Natural killer cell (primary cell): ENCODE data around the gene MORC2. TPM values are rescaled to one million over a fixed set of nuclear protein-coding genes. Genes with fewer than 3 reads are reported as not detected.

Experiments
- ATAC-seq, 3 donors: fragments of 150-1000 bp in 2 of 3; fragments of 200-7000 bp in 1 of 3; cut with Tn5 transposase; 1 replicate in 1 of 3; 2 replicates in 2 of 3; pipeline ENCODE4 v1.10.0; 2021; ENCODE audit warnings: mild to moderate bottlenecking in 2 of 3, moderate library complexity in 2 of 3
- DNase-seq, 2 donors: peaks; one replicate each; pipeline versions ENCODE4 v3.0.0 to v3.0.0-alpha.2; 2013 to 2021; ENCODE audit warnings: mixed read lengths in 1 of 2
- H3K27ac ChIP-seq: one replicate; pipeline ENCODE4 v1.5.1; 2013; ENCODE audit warnings: mild to moderate bottlenecking, low read length
- H3K27me3 ChIP-seq: one replicate; pipeline ENCODE4 v1.6.1; 2013; ENCODE audit warnings: low read length; ENCODE audit not compliant: control insufficient read depth, insufficient read depth
- H3K36me3 ChIP-seq: one replicate; pipeline ENCODE4 v1.6.1; 2013; ENCODE audit warnings: low read length; ENCODE audit not compliant: control insufficient read depth, insufficient read depth
- H3K4me1 ChIP-seq: one replicate; pipeline ENCODE4 v1.6.1; 2013; ENCODE audit warnings: low read length; ENCODE audit not compliant: control insufficient read depth, insufficient read depth
- H3K4me3 ChIP-seq: one replicate; pipeline ENCODE4 v1.5.1; 2013; ENCODE audit warnings: low read length
- H3K9me3 ChIP-seq: one replicate; pipeline ENCODE4 v1.6.1; 2013; ENCODE audit warnings: low read length; ENCODE audit not compliant: control insufficient read depth, insufficient read depth
- H3K27ac Mint-ChIP-seq, 2 donors: one replicate each; pipeline ENCODE4 v1.8.0; 2022; ENCODE audit warnings: mild to moderate bottlenecking in 2 of 2, mixed read lengths in 2 of 2, moderate library complexity in 1 of 2
- H3K27me3 Mint-ChIP-seq, 2 donors: one replicate each; pipeline ENCODE4 v1.8.0; 2022; ENCODE audit warnings: low read depth in 2 of 2, mixed read lengths in 2 of 2
- H3K36me3 Mint-ChIP-seq: one replicate; pipeline ENCODE4 v1.8.0; 2022; ENCODE audit warnings: mixed read lengths
- H3K4me1 Mint-ChIP-seq, 2 donors: one replicate each; pipeline ENCODE4 v1.8.0; 2022; ENCODE audit warnings: mixed read lengths in 2 of 2
- H3K4me3 Mint-ChIP-seq: one replicate; pipeline ENCODE4 v1.8.0; 2022; ENCODE audit warnings: mild to moderate bottlenecking, moderate library complexity, mixed read lengths
- H3K9me3 Mint-ChIP-seq, 2 donors: one replicate each; pipeline ENCODE4 v1.8.0; 2022; ENCODE audit warnings: mixed read lengths in 2 of 2
- WGBS: methylation state at CpG from one replicate; pipeline ENCODE4 v1.1.7; 2013; ENCODE audit warnings: missing lambda C conversion rate; ENCODE audit not compliant: insufficient coverage; 5-methylcytosine and 5-hydroxymethylcytosine counted together
- intact Hi-C: fragments of 100-400 bp; cut with micrococcal nuclease; formaldehyde crosslinking; loops from one replicate; pipeline ENCODE4 v1.14.2; 2022
- total RNA-seq, 4 donors: library from RNA; stranded (reverse); fragments of 120-200 nt in 1 of 4; gene quantifications; one replicate each; pipeline versions ENCODE4 v1.2.3 to v1.2.4, GENCODE V29; 2013 to 2022
- TF ChIP-seq, protein P1 (sequence below): fragments of 200-600 bp; IDR thresholded peaks from one replicate; pipeline ENCODE4 v1.8.0; 2022; ENCODE audit warnings: antibody characterized with exemption

MORC2 gene
- total RNA-seq, 3 donors from 2014 or later (not counting 1 experiment from before 2014, with no cell fraction given) = 15.3 to 19.7 (median 16.4) TPM

DNA sequence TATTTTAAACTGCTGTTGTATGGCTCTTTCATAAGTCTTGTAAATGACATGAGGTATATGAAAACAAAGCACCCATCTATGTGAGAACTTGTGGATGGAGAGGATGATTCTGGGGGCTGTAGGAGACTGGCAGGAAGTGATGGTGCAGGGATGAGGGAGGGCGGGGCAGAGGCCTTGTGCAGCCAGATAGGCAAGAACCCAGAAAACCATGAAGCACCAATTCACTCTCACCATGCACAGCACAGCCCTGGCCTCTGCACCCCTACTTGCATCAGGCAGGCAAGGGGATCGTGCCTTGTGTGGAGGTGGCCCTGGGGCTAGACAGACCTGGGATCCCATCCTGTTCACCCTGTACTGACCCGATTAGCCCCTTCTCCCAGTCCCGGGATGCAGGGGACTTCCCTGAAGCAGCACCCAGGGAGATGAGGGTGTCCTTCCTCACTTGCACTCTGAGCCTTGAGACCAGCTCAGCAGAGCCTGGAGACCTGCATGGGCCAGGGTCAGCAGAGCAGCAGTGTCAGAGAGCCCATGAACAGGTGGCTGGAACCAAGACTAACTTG is 85.5 kb downstream of the MORC2 start:
- intact Hi-C loops = no loop called here
- Histone ChIP-seq H3K27me3 (no peaks in the 10 kb centered on the region), H3K9me3 (no peaks in the 10 kb centered on the region), H3K36me3 (no peaks in the 10 kb centered on the region), H3K4me1 (no peaks in the 10 kb centered on the region), H3K27ac (no peak overlapping the region), H3K4me3 (no peak overlapping the region)
- TF ChIP-seq, protein P1, sequence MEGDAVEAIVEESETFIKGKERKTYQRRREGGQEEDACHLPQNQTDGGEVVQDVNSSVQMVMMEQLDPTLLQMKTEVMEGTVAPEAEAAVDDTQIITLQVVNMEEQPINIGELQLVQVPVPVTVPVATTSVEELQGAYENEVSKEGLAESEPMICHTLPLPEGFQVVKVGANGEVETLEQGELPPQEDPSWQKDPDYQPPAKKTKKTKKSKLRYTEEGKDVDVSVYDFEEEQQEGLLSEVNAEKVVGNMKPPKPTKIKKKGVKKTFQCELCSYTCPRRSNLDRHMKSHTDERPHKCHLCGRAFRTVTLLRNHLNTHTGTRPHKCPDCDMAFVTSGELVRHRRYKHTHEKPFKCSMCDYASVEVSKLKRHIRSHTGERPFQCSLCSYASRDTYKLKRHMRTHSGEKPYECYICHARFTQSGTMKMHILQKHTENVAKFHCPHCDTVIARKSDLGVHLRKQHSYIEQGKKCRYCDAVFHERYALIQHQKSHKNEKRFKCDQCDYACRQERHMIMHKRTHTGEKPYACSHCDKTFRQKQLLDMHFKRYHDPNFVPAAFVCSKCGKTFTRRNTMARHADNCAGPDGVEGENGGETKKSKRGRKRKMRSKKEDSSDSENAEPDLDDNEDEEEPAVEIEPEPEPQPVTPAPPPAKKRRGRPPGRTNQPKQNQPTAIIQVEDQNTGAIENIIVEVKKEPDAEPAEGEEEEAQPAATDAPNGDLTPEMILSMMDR = no peak
- Mint-ChIP-seq H3K36me3 (no peaks in the 10 kb centered on the region), H3K9me3 (no peaks in the 10 kb centered on the region), H3K4me3 (no peak overlapping the region), H3K4me1 (no peaks in the 10 kb centered on the region), H3K27ac (no peak overlapping the region), H3K27me3 (no peaks in the 10 kb centered on the region)
- WGBS = 90% methylated on average over 4 of the region's 4 CpGs
- ATAC-seq = no peak
- no peak for DNase-seq

DNA sequence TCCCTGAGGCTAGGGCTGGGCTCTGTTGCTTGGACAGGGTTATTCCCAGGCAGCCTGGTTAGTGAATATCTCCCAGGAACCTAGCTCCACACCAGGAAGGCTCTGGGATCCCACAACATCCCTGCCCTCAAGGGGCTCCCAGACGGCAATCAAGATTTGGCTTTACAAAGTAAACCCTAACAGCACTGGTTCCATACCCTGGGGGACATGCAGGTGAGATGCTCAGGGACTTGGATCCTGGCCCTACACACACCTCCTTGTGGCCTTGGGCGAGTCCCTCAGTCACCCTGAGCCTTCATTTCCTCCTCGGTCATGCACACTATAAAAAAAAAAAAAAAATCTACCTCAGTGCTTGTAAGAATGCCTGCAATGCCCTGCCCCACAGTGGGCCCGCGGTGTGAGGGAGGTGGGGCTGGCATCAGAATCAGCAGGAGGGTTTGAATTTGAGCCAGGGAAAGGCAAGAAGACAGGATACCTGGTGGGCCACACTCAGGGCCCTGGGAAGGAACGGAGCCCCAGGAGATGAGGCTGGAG is 86.3 kb downstream of the MORC2 start:
- Mint-ChIP-seq H3K27ac (no peak overlapping the region), H3K27me3 (no peaks in the 10 kb centered on the region), H3K4me3 (no peak overlapping the region), H3K36me3 (no peaks in the 10 kb centered on the region), H3K4me1 (no peaks in the 10 kb centered on the region), H3K9me3 (no peaks in the 10 kb centered on the region)
- Histone ChIP-seq H3K36me3 (no peaks in the 10 kb centered on the region), H3K27ac (no peak overlapping the region), H3K4me1 (no peaks in the 10 kb centered on the region), H3K4me3 (no peak overlapping the region), H3K9me3 (no peaks in the 10 kb centered on the region), H3K27me3 (no peaks in the 10 kb centered on the region)
- no peak for DNase-seq
- no peak for ATAC-seq
- intact Hi-C loops = no loop called here
- WGBS = 84% methylated on average over 6 of the region's 6 CpGs
- TF ChIP-seq, protein P1 = no peak

DNA sequence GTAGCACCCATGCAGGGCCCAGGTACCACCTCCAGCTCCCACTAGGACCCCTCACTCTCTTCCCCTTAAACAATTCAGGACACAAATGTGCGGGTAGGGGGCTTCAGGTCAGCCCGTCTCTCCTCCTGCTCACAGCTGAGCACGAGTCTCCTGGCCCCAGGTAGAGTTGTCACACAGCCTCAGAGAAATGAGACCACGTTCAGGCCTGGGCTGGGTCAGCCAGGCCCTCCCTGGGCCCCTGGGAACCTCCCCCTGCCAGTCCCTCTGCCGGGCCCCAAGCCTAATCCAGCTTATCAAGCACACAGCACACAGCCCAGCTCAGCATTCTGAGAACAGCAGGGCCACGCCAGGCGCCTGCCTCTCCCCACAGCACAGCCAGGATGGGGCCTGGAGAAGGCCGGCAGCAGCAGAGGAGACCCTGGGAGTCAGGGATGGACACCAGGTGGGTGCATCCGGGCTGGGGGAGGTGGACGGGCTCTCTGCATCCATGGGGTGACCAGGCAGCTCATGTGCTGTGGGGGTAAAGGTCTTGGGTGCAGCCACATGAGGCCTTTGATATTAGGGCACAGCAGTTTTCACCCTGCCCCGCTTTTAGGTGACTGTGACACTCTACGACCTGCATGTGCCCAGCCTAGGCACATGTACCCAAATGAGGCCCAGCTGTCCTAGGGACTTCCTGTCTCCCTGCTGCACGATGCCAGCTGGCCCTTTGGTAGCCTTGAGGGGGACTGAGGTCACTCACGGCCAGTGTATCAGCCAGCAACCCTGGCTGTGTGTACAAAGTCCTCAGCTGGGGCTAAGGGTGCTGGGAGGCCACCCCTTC is 87.0 kb downstream of the MORC2 start:
- no peaks in the 10 kb centered on the region for H3K27me3 Mint-ChIP-seq
- 79% methylated on average over 14 of the region's 14 CpGs for WGBS

More for the DNA sequence above, 87.0 kb downstream of the MORC2 start:
- no peak for ATAC-seq
- no peak for DNase-seq
- H3K27ac ChIP-seq = no peak overlapping the region
- intact Hi-C loops = no loop called here
- H3K27me3 ChIP-seq = no peaks in the 10 kb centered on the region
- H3K9me3 ChIP-seq = no peaks in the 10 kb centered on the region
- Mint-ChIP-seq H3K9me3 (no peaks in the 10 kb centered on the region), H3K4me3 (no peak overlapping the region), H3K4me1 (no peaks in the 10 kb centered on the region), H3K36me3 (no peaks in the 10 kb centered on the region), H3K27ac (no peak overlapping the region)
- no peaks in the 10 kb centered on the region for H3K4me1 ChIP-seq
- TF ChIP-seq, protein P1 = no peak
- H3K4me3 ChIP-seq = no peak overlapping the region
- no peaks in the 10 kb centered on the region for H3K36me3 ChIP-seq
